GM12891 (cell line): Measurements from ENCODE around the gene DENND5A.

ENCODE experiments used
- PAX5 ChIP-seq: IDR thresholded peaks from 2 replicates; pipeline ENCODE4 v1.6.1; 2011; ENCODE audit warnings: low read length, moderate library complexity, mild to moderate bottlenecking; ENCODE audit not compliant: insufficient read depth, severe bottlenecking
- POLR2A ChIP-seq: IDR thresholded peaks from 2 replicates; pipeline ENCODE4 v1.6.1; 2011; ENCODE audit warnings: low read depth, low read length, control low read depth
- POLR2AphosphoS5 ChIP-seq: IDR thresholded peaks from 2 replicates; pipeline ENCODE4 v1.6.1; 2011; ENCODE audit warnings: low read depth, low read length, control low read depth
- POU2F2 ChIP-seq: IDR thresholded peaks from 2 replicates; pipeline ENCODE4 v1.6.1; 2011; ENCODE audit warnings: low read depth, mild to moderate bottlenecking, control low read depth, low read length, moderate library complexity
- SPI1 ChIP-seq: IDR thresholded peaks from 2 replicates; pipeline ENCODE4 v1.6.1; 2011; ENCODE audit warnings: low read depth, low read length, control low read depth
- TAF1 ChIP-seq: IDR thresholded peaks from 2 replicates; pipeline ENCODE4 v1.6.1; 2011; ENCODE audit warnings: low read depth, low read length, control low read depth

- TF ChIP-seq POLR2A, result no peak
- no peak for TF ChIP-seq POU2F2
- TF ChIP-seq POLR2AphosphoS5, result no peak
- no peak for TF ChIP-seq TAF1
- TF ChIP-seq SPI1, result no peak
- no peak for TF ChIP-seq PAX5
Observed at GRCh38 chr11:9304178-9304577, 39.0 kb upstream of the DENND5A start.
